ENCODE results near the gene GPR50. TPM values are rescaled to one million over a fixed set of nuclear protein-coding genes. Genes with fewer than 3 reads are reported as not detected.
A peak's percentile ranks its signal among the peaks of the same experiment; 100 is the strongest.

Gene GPR50
- total RNA-seq, 1 donor from 2014 or later = 0.42 TPM

DNA sequence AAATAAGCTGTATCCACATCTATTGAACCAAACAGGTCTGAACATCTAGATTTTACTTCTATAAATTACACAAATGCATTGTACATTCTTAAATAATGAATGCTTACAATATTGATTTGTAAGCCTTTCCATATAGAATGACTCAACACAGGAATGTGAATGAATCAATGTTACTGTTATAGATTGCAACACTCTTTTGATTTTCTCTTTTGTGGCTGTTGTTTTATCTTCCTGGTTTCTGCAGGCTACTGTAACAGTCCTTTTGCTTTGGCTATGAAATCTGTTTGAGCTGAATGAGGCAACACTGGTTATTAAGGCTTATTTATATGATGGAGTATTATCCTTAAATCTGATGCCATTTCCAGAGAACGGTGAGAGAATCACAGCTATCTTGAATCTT is 49.5 kb downstream of the GPR50 start:
- no peaks in the 10 kb centered on the region for H3K27me3 Mint-ChIP-seq (ENCODE audit: unreplicated experiment)
- TF ChIP-seq, protein P1, sequence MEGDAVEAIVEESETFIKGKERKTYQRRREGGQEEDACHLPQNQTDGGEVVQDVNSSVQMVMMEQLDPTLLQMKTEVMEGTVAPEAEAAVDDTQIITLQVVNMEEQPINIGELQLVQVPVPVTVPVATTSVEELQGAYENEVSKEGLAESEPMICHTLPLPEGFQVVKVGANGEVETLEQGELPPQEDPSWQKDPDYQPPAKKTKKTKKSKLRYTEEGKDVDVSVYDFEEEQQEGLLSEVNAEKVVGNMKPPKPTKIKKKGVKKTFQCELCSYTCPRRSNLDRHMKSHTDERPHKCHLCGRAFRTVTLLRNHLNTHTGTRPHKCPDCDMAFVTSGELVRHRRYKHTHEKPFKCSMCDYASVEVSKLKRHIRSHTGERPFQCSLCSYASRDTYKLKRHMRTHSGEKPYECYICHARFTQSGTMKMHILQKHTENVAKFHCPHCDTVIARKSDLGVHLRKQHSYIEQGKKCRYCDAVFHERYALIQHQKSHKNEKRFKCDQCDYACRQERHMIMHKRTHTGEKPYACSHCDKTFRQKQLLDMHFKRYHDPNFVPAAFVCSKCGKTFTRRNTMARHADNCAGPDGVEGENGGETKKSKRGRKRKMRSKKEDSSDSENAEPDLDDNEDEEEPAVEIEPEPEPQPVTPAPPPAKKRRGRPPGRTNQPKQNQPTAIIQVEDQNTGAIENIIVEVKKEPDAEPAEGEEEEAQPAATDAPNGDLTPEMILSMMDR (IDR thresholded peaks at IDR 0.05; ENCODE audit: partially characterized antibody, unreplicated experiment) = no peak
- DNase-seq = no peak
- no peak overlapping the region for H3K27ac Mint-ChIP-seq (ENCODE audit: unreplicated experiment)
- no peaks in the 10 kb centered on the region for H3K4me1 Mint-ChIP-seq (ENCODE audit: low read depth, unreplicated experiment)
- no peaks in the 10 kb centered on the region for H3K9me3 Mint-ChIP-seq (ENCODE audit: unreplicated experiment)
- no peak overlapping the region for H3K4me3 Mint-ChIP-seq (ENCODE audit: unreplicated experiment)
- no peaks in the 10 kb centered on the region for H3K36me3 Mint-ChIP-seq (ENCODE audit: unreplicated experiment)

DNA sequence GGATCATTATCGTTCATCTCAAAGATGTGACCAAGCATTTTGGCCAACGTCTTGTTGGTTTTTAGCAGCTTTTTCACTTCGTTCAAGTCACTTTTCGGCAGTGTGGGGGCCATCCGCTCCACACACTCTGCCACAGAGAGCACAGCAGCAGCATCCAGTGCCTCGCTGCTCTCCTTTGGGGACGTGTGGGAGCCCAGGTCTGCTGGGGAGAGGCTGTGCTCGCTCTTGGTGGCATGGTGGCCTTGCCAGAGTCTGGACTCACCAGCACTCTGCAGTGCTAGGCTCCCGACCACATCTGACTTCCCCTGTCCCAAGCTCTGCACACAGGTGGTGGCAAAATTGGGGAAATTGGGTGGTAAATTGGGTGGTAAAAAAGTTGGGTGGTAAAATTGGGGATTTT is 50.6 kb downstream of the GPR50 start:
- Mint-ChIP-seq H3K36me3 (ENCODE audit: unreplicated experiment) (no peaks in the 10 kb centered on the region), H3K9me3 (ENCODE audit: unreplicated experiment) (no peaks in the 10 kb centered on the region), H3K4me1 (ENCODE audit: low read depth, unreplicated experiment) (no peaks in the 10 kb centered on the region), H3K27me3 (ENCODE audit: unreplicated experiment) (no peaks in the 10 kb centered on the region), H3K4me3 (ENCODE audit: unreplicated experiment) (no peak overlapping the region), H3K27ac (ENCODE audit: unreplicated experiment) (no peak overlapping the region)
- DNase-seq = no peak
- TF ChIP-seq, protein P1 (IDR thresholded peaks at IDR 0.05; ENCODE audit: partially characterized antibody, unreplicated experiment) = no peak

DNA sequence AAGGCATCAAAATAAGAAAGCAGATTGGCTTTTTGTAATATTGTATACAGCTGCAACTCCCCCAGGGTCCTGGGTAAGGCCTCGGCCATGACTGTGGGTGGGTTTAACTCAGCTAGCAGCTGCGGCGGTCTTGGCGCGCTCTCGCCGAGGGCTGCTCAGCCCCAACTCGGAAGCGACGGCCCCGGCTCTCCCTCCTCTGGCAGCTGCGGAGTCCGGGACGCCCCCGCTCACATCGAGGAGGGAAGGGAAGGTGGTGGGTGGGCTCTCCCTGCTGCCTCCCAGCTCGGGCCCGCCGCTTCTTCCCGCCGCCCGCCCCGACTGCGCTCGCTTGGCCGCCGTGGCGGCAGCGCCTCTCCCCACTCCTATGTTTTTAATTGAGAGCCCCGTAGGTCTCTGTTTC is 51.2 kb downstream of the GPR50 start:
- peak overlapping the region; percentile 77 for H3K4me3 Mint-ChIP-seq (ENCODE audit: unreplicated experiment)

DNA sequence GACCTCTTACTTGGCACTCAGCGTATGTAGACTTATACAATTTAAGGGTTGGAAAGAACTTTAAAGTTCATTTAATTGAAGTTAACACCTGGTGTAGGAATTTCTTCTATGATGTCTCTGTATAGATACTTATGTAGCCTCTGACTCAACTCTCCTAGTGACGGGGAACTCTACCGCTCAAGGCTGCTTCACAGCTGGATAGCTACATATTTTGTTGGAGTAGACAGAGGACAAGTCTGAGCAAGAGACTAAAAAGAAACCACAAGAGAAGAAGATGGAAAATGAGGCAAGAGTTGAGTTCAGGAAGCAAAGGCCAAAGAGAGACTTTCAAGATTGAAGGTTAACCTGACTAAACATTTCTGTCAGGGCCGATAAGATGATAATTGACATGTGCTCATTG is 52.6 kb downstream of the GPR50 start:
- no peaks in the 10 kb centered on the region for H3K4me1 Mint-ChIP-seq (ENCODE audit: low read depth, unreplicated experiment)
- H3K4me3 Mint-ChIP-seq (ENCODE audit: unreplicated experiment) = no peak overlapping the region
- no peak for DNase-seq
- no peaks in the 10 kb centered on the region for H3K36me3 Mint-ChIP-seq (ENCODE audit: unreplicated experiment)
- no peak overlapping the region for H3K27ac Mint-ChIP-seq (ENCODE audit: unreplicated experiment)
- no peaks in the 10 kb centered on the region for H3K27me3 Mint-ChIP-seq (ENCODE audit: unreplicated experiment)
- TF ChIP-seq, protein P1 (IDR thresholded peaks at IDR 0.05; ENCODE audit: partially characterized antibody, unreplicated experiment) = no peak
- no peaks in the 10 kb centered on the region for H3K9me3 Mint-ChIP-seq (ENCODE audit: unreplicated experiment)

More for the DNA sequence above, 51.2 kb downstream of the GPR50 start:
- no peaks in the 10 kb centered on the region for H3K27me3 Mint-ChIP-seq (ENCODE audit: unreplicated experiment)
- no peaks in the 10 kb centered on the region for H3K36me3 Mint-ChIP-seq (ENCODE audit: unreplicated experiment)
- no peaks in the 10 kb centered on the region for H3K9me3 Mint-ChIP-seq (ENCODE audit: unreplicated experiment)
- TF ChIP-seq, protein P1 (IDR thresholded peaks at IDR 0.05; ENCODE audit: partially characterized antibody, unreplicated experiment) = no peak
- no peaks in the 10 kb centered on the region for H3K4me1 Mint-ChIP-seq (ENCODE audit: low read depth, unreplicated experiment)
- peak; percentile 15 for DNase-seq
- H3K27ac Mint-ChIP-seq (ENCODE audit: unreplicated experiment) = no peak overlapping the region

Small RNA genes within 50 kb of the gene (microRNA-seq; reads per million reads assigned to microRNA genes)
- not detected for gene MIR4330 (ENCODE audit: unreplicated experiment)

Other genes with a start within 250 kb of the GPR50 start
- 131 TPM for gene HMGB3, start 193.2 kb upstream of the GPR50 start, total RNA-seq (ENCODE audit: unreplicated experiment)
- gene VMA21, start 220.6 kb downstream of the GPR50 start, total RNA-seq (ENCODE audit: unreplicated experiment) = 28.7 TPM

Measured in glutamatergic neuron (in vitro differentiated cells).